ENCODE measurements around the gene AGRN. TPM values are rescaled to one million over a fixed set of nuclear protein-coding genes. Genes with fewer than 3 reads are reported as not detected.

AGRN gene
- total RNA-seq, 2 experiments from 2014 or later, result 18.8 to 19.3 TPM

- H3K9me3 Mint-ChIP-seq, result no peaks in the 10 kb centered on the region
- H3K27me3 Mint-ChIP-seq, result no peaks in the 10 kb centered on the region
- POLR2A ChIA-PET, result interaction anchor here (1.0 to 2.7 kb wide), 7 partner anchors 15 to 83 kb away, joined by 3 to 18 read pairs (median 4); partner anchors contain the start of gene ISG15
- H3K36me3 Mint-ChIP-seq, result no peaks in the 10 kb centered on the region
- no peak overlapping the region for H3K27ac Mint-ChIP-seq
- peaks cover 11% of the 10 kb centered on the region for H3K4me1 Mint-ChIP-seq
- DNase-seq (peak; percentile 61), ATAC-seq (ENCODE audit: low read depth) (no peak)
- H3K4me3 Mint-ChIP-seq, result peak overlapping the region; percentile 65
Measured at GRCh38 chr1:1033731-1034438, 14.0 kb downstream of the AGRN start.

DNA sequence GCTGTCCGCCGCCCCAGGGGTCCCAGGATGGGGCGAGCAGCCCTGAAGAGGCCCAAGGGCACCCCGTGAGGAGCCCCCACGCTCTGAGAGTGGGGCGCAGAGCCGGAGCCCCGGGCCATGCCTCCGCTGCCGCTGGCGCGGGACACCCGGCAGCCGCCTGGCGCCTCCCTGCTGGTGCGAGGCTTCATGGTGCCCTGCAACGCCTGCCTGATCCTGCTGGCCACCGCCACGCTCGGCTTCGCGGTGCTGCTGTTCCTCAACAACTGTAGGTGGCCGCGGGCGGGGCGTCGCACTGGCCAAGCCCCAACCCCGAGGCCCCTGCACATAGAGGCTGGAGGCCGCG is 14.5 kb downstream of the AGRN start:
- DNase-seq (no peak), ATAC-seq (ENCODE audit: low read depth) (no peak)
- Mint-ChIP-seq H3K27me3 (no peaks in the 10 kb centered on the region), H3K36me3 (no peaks in the 10 kb centered on the region), H3K27ac (no peak overlapping the region), H3K4me3 (peak overlapping the region; percentile 65), H3K9me3 (no peaks in the 10 kb centered on the region), H3K4me1 (peaks cover 16% of the 10 kb centered on the region)
- POLR2A ChIA-PET, result interaction anchor here (1.6 to 2.7 kb wide), 2 partner anchors 21 to 29 kb away, joined by 4 to 18 read pairs; no protein-coding TSS in a partner anchor

- H3K27ac Mint-ChIP-seq, result peak overlapping the region; percentile 31
- no peak for ATAC-seq (ENCODE audit: low read depth)
- no peak for DNase-seq
- no peak overlapping the region for H3K4me3 Mint-ChIP-seq
- H3K36me3 Mint-ChIP-seq, result no peaks in the 10 kb centered on the region
- H3K9me3 Mint-ChIP-seq, result no peaks in the 10 kb centered on the region
- POLR2A ChIA-PET, result interaction anchor here (1.4 kb wide), 1 partner anchor 22 kb away, joined by 4 read pairs; the partner anchor contains the start of gene ISG15
- H3K27me3 Mint-ChIP-seq, result no peaks in the 10 kb centered on the region
- peaks cover 20% of the 10 kb centered on the region for H3K4me1 Mint-ChIP-seq
Measured at GRCh38 chr1:1035291-1035943, 15.5 kb downstream of the AGRN start.

GRCh38 chr1:1037366-1038327 is 17.7 kb downstream of the AGRN start:
- no peaks in the 10 kb centered on the region for H3K27me3 Mint-ChIP-seq
- peaks cover 15% of the 10 kb centered on the region for H3K4me1 Mint-ChIP-seq
- H3K4me3 Mint-ChIP-seq, result no peak overlapping the region
- ATAC-seq (ENCODE audit: low read depth) (no peak), DNase-seq (no peak)
- POLR2A ChIA-PET, result interaction anchor here (1.1 to 4.1 kb wide), 3 partner anchors 10 to 26 kb away, joined by 3 to 46 read pairs (median 26); no protein-coding TSS in a partner anchor
- H3K27ac Mint-ChIP-seq, result peak overlapping the region; percentile 48
- H3K36me3 Mint-ChIP-seq, result no peaks in the 10 kb centered on the region
- H3K9me3 Mint-ChIP-seq, result no peaks in the 10 kb centered on the region

DNA sequence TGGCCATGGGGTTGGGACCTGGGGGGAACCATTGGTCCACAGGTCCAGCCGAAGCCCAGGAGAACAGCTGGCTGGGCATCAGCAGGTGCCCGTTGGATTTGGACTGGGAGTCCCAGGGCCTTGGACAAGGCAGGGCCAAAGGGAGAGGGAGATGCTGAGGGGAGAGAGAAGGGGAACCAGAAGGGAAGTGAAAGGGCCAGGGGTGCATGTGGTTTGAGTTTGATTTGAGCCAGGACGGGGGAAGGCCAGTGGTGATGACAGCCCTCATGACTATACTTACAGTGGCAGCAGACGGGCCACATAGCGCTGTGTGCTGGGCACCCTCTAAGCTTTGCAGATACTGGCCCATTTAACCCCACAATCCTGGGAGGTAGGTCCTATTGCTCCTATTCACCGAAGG is 18.8 kb downstream of the AGRN start:
- peaks cover 4% of the 10 kb centered on the region for H3K36me3 Mint-ChIP-seq
- peaks cover 15% of the 10 kb centered on the region for H3K4me1 Mint-ChIP-seq
- no peak overlapping the region for H3K27ac Mint-ChIP-seq
- ATAC-seq (ENCODE audit: low read depth), result no peak
- H3K27me3 Mint-ChIP-seq, result no peaks in the 10 kb centered on the region
- H3K9me3 Mint-ChIP-seq, result no peaks in the 10 kb centered on the region
- DNase-seq, result no peak
- peak overlapping the region; percentile 89 for H3K4me3 Mint-ChIP-seq
- POLR2A ChIA-PET, result interaction anchor here (0.9 to 4.1 kb wide), 5 partner anchors 20 to 72 kb away, joined by 4 to 46 read pairs (median 26); partner anchors contain the start of gene ISG15

GRCh38 chr1:1039145-1039910 is 19.4 kb downstream of the AGRN start:
- H3K4me1 Mint-ChIP-seq, result peaks cover 15% of the 10 kb centered on the region
- no peaks in the 10 kb centered on the region for H3K27me3 Mint-ChIP-seq
- H3K9me3 Mint-ChIP-seq, result no peaks in the 10 kb centered on the region
- H3K27ac Mint-ChIP-seq, result peak overlapping the region; percentile 80
- DNase-seq, result no peak
- peaks cover 4% of the 10 kb centered on the region for H3K36me3 Mint-ChIP-seq
- peak overlapping the region; percentile 89 for H3K4me3 Mint-ChIP-seq
- POLR2A ChIA-PET, result interaction anchor here (0.6 to 4.1 kb wide), 9 partner anchors 20 to 335 kb away, joined by 3 to 46 read pairs (median 4); partner anchors contain the start of genes ISG15 and UBE2J2
- peak; percentile 12 for ATAC-seq (ENCODE audit: low read depth)

DNA sequence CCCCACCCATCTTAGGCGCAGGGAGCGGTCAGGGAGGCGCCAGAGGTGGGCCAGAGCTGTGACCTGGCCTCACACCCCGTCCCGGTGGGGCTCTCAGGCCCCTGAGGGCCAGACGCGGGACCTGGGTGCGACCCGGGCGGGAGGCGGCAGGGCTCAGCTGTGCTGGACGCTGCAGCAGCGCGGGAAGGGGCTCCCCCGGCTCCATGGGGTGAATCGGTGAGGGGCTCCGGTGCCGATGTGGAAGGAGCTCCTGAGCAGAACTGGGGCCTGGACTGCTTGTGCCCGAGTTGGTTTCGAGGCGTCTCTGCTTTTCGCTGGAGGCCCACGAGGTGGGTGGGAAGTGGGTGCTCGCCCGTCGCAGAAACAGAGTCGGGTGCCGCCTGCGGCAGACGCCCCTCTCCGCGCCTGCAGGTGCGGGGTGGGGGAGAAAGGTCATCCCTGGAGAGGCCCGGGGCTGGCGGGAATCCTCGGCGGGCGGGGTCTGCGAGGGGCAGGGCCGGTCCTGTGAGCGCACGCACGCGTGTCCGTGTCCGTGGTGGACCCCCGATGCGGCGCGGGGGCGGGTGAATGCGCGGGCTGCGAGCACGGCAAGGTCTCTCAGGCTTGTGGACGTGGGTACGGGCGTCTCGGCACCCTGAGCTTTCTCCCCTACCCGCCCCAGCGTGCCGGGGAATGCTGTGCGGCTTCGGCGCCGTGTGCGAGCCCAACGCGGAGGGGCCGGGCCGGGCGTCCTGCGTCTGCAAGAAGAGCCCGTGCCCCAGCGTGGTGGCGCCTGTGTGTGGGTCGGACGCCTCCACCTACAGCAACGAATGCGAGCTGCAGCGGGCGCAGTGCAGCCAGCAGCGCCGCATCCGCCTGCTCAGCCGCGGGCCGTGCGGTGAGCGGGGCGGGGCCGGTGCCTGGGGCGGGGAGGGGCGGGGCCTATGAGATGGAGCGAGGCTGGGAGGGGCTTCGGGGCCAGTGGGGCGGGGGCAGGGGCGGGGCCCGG is 20.4 kb downstream of the AGRN start:
- Mint-ChIP-seq H3K27me3 (no peaks in the 10 kb centered on the region), H3K36me3 (peaks cover 7% of the 10 kb centered on the region), H3K27ac (peak overlapping the region; percentile 80), H3K4me1 (peaks cover 15% of the 10 kb centered on the region), H3K9me3 (no peaks in the 10 kb centered on the region), H3K4me3 (peak overlapping the region; percentile 89)
- ATAC-seq (ENCODE audit: low read depth) (peak; percentile 91), DNase-seq (peak; percentile 88)
- POLR2A ChIA-PET, result interaction anchor here (1.1 to 4.1 kb wide), 7 partner anchors 19 to 233 kb away, joined by 3 to 46 read pairs (median 9); partner anchors contain the start of genes ISG15, PLEKHN1 and UBE2J2

DNA sequence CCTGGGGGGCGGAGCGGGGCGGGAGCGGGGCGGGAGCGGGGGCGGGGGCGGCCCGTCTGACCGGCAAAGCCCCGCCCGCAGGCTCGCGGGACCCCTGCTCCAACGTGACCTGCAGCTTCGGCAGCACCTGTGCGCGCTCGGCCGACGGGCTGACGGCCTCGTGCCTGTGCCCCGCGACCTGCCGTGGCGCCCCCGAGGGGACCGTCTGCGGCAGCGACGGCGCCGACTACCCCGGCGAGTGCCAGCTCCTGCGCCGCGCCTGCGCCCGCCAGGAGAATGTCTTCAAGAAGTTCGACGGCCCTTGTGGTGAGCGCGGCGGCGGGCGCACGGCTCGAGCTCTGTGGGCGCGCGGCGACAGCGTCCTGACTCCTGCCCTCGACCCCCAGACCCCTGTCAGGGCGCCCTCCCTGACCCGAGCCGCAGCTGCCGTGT is 21.2 kb downstream of the AGRN start:
- Mint-ChIP-seq H3K4me1 (peaks cover 15% of the 10 kb centered on the region), H3K27me3 (no peaks in the 10 kb centered on the region), H3K36me3 (peaks cover 7% of the 10 kb centered on the region), H3K9me3 (no peaks in the 10 kb centered on the region), H3K27ac (no peak overlapping the region), H3K4me3 (no peak overlapping the region)
- POLR2A ChIA-PET, result interaction anchor here (1.1 to 4.1 kb wide), 5 partner anchors 19 to 74 kb away, joined by 3 to 46 read pairs (median 26); partner anchors contain the start of genes ISG15 and PLEKHN1
- DNase-seq (peak; percentile 61), ATAC-seq (ENCODE audit: low read depth) (no peak)

DNA sequence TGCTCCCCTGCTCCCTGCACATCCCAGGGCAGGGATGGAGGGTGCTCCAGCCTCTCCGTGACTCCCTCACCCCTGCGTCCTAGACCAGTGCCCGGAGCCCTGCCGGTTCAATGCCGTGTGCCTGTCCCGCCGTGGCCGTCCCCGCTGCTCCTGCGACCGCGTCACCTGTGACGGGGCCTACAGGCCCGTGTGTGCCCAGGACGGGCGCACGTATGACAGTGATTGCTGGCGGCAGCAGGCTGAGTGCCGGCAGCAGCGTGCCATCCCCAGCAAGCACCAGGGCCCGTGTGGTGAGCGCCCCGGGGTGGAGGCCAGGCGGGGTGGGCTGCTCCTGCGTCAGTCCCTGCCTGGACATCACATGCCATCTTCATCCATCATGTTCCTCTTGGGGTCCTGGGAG is 22.0 kb downstream of the AGRN start:
- Mint-ChIP-seq H3K4me3 (no peak overlapping the region), H3K36me3 (peaks cover 7% of the 10 kb centered on the region), H3K27me3 (no peaks in the 10 kb centered on the region), H3K27ac (no peak overlapping the region), H3K4me1 (peaks cover 15% of the 10 kb centered on the region), H3K9me3 (no peaks in the 10 kb centered on the region)
- ATAC-seq (ENCODE audit: low read depth), result no peak
- POLR2A ChIA-PET, result interaction anchor here (4.1 kb wide), 1 partner anchor 22 kb away, joined by 46 read pairs; no protein-coding TSS in a partner anchor
- no peak for DNase-seq

DNA sequence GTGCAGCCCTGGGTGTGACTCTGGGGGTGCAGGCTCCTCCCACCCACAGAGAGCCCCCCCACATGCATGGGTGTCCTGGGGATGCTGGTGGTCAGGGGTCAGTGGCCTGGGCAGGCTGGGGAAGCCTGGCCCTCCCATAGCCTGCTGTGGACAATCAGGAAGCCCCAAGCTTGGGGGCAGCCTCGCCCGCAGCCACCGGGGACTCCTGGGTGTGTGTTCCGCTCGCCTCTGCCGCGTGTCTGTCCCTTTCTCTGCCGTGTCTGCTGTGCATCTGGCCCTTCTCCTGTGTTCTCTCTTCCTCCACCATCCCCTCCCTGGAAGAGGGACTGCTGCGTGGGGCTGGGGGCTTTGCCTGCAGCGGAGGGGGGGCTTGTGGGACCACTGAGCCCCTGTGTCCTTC is 22.9 kb downstream of the AGRN start:
- Mint-ChIP-seq H3K4me3 (no peak overlapping the region), H3K27me3 (no peaks in the 10 kb centered on the region), H3K9me3 (no peaks in the 10 kb centered on the region), H3K36me3 (peaks cover 7% of the 10 kb centered on the region), H3K4me1 (peaks cover 15% of the 10 kb centered on the region), H3K27ac (peak overlapping the region; percentile 70)
- POLR2A ChIA-PET, result no interaction called here
- no peak for ATAC-seq (ENCODE audit: low read depth)
- no peak for DNase-seq

DNA sequence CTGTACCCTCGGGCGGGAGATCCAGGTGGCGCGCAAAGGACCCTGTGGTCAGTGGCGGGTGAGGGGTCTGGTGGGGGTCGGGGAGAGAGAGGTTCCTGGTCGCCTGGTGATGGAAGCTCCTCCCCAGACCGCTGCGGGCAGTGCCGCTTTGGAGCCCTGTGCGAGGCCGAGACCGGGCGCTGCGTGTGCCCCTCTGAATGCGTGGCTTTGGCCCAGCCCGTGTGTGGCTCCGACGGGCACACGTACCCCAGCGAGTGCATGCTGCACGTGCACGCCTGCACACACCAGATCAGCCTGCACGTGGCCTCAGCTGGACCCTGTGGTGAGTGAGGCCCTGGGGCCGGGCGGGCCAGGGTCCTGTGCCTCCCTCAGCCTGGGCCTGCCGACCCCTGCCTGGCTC is 23.5 kb downstream of the AGRN start:
- peaks cover 13% of the 10 kb centered on the region for H3K4me1 Mint-ChIP-seq
- POLR2A ChIA-PET, result no interaction called here
- no peak for DNase-seq
- no peaks in the 10 kb centered on the region for H3K27me3 Mint-ChIP-seq
- H3K36me3 Mint-ChIP-seq, result peaks cover 7% of the 10 kb centered on the region
- H3K4me3 Mint-ChIP-seq, result no peak overlapping the region
- H3K27ac Mint-ChIP-seq, result no peak overlapping the region
- ATAC-seq (ENCODE audit: low read depth), result no peak
- no peaks in the 10 kb centered on the region for H3K9me3 Mint-ChIP-seq

Data from activated naive CD8-positive, alpha-beta T cell treated with anti-CD3 and anti-CD28 coated beads, Interleukin-2, amount 10 ng/mL, durations not matched to agents 7 days and 5 days (primary cell).